B cell (primary cell): Measurements from ENCODE around the gene ERBB3.

Experiments used
- CTCF ChIP-seq: fragments of 200-600 bp; IDR thresholded peaks from one replicate; pipeline ENCODE4 v1.8.0; 2022; ENCODE audit warnings: antibody characterized with exemption, mild to moderate bottlenecking
- EZH2 ChIP-seq: IDR thresholded peaks from 2 replicates; pipeline ENCODE4 v1.6.1; 2012; ENCODE audit warnings: borderline replicate concordance, low read depth, mild to moderate bottlenecking, moderate library complexity, low read length; ENCODE audit not compliant: insufficient read depth, poor library complexity, severe bottlenecking

- TF ChIP-seq EZH2: no peak
- no peak for TF ChIP-seq CTCF
Measured at GRCh38 chr12:56122637-56123036, 42.7 kb downstream of the ERBB3 start.
